ENCODE data around the gene OCA2. TPM values are rescaled to one million over a fixed set of nuclear protein-coding genes. Genes with fewer than 3 reads are reported as not detected.

OCA2 gene
- total and polyA plus RNA-seq, 2 of the 8 experiments (the other 6 are each of a cell fraction or from before 2014, with no cell fraction given) = 0.20 TPM

- TF ChIP-seq RBBP5 (IDR thresholded peaks at IDR 0.05; ENCODE audit: borderline replicate concordance, low read depth, low read length) = no peak
- TF ChIP-seq NRF1 (IDR thresholded peaks at IDR 0.05; ENCODE audit: low read depth, low read length) = no peak
Observed at GRCh38 chr15:27937851-27938250, 161.3 kb downstream of the OCA2 start (continued).

All from H1 (cell line).